ENCODE measurements around the gene NT5DC3.
A peak's percentile ranks its signal among the peaks of the same experiment; 100 is the strongest.

Gene NT5DC3

DNA sequence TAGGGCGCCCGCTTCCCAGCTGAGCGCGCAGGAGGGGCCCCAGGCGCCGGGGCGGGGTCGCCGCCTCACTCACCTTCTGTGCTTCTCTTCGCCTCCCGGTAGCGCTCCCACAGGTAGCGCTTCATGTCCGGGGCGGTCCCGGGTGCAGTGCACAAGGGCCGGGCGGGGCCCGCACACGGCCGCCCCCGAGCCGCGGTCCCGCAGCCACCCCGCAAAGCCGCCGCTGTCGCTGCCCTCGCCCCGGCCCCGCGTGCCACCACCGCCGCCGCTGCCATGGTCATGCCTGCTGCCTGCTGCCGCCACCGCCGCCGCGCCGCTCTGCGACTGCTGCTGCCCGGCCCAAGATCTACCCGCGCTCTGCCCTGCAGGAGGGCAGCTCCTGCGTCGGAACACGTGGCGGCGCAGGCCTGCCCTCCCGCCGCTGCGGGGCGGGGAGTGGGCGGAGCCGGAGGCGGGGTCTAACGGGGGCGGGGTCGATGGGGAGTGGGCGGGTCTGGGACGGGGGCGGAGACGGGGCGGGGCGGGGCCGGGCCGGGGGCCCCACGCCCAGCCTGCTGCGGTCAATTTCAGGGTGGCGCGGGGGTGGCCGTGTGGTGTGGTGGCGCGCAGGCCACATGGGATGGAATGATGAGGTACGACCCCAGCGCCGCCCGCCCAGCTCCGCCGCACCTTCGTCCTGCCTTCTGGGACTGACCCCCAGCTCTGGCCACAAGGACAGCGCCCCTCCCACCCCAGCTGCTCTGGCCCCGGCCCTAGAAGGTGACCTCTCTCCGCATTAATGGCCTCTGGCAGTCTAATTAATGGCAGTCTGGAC is at the start of gene NT5DC3:
Gene NT5DC3 (minus strand): TSS at position 359 of the 814 bp plus-strand sequence. CDS start 78 bp downstream, at position 281.
- ATAC-seq (replicated peaks; ENCODE audit: extremely low read depth, poor library complexity, severe bottlenecking): peak; percentile 91
- H3K36me3 Mint-ChIP-seq (ENCODE audit: insufficient read depth): peaks cover 6% of the 10 kb centered on the region

DNA sequence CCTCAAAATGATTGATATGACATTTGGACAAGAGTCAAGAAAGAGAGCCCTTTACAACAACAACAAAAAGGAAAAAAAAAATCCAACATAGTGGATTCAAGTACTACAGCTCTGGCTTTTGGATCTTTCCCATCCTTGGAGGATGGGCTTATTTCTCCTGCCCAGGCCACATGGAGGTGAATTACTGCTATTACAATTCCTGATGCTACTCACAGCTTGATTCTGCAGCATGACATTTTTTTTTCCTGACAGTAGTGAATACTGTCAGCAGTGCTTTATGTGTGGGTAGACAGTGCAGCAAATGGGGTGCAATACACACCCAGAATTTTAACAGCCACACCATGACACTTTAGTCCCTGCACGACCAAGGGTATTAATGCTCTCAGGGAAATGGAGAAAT is 46.7 kb upstream of the NT5DC3 start:
- H3K27me3 Mint-ChIP-seq: no peaks in the 10 kb centered on the region
- DNase-seq (ENCODE audit: low spot score in 2 of 2) (no peak), ATAC-seq (replicated peaks; ENCODE audit: extremely low read depth, poor library complexity, severe bottlenecking) (no peak)
- H3K4me3 Mint-ChIP-seq: no peak overlapping the region
- no peaks in the 10 kb centered on the region for H3K4me1 Mint-ChIP-seq
- H3K27ac Mint-ChIP-seq (ENCODE audit: low read depth): no peak overlapping the region
- H3K9me3 Mint-ChIP-seq: no peaks in the 10 kb centered on the region
- H3K36me3 Mint-ChIP-seq (ENCODE audit: insufficient read depth): no peaks in the 10 kb centered on the region

More for the DNA sequence above, at the start of gene NT5DC3:
- H3K27ac Mint-ChIP-seq (ENCODE audit: low read depth): peak within 1 kb of the TSS; percentile 75
- no peaks in the 10 kb centered on the region for H3K9me3 Mint-ChIP-seq
- DNase-seq (ENCODE audit: low spot score in 2 of 2): peak; percentile 73 to 78
- peak within 1 kb of the TSS; percentile 88 for H3K4me3 Mint-ChIP-seq
- H3K27me3 Mint-ChIP-seq: no peaks in the 10 kb centered on the region
- peaks cover 20% of the 10 kb centered on the region for H3K4me1 Mint-ChIP-seq

DNA sequence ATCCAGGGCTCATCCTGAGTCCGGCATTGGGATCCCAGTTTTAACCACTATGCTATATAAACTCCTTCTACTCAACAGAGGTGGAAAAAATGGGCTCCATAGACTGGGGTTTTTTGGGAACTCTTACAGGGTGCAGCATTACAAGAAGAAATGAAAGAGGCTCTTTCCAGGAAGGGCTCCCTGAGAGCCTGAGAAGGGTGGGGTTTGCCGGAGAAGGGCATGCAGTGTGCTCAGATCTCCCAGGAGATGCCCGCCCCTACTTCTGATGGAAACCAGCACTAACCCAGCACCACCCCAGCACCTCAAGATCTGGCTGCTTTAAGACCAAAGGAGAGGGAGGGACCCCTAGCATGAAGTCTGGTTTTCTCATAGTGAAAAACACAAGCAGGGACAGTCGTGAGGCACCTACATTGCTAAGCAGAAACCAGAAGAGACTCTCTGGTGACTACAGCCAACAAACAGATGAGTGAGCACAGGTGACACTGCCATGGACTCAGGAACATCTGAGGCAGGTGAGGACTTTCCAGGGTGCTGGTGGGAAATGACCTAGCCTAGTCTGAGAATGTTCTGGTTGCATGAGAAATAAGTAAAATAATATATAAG is 45.3 kb upstream of the NT5DC3 start:
- Mint-ChIP-seq H3K36me3 (ENCODE audit: insufficient read depth) (no peaks in the 10 kb centered on the region), H3K4me3 (no peak overlapping the region), H3K4me1 (no peaks in the 10 kb centered on the region), H3K9me3 (no peaks in the 10 kb centered on the region), H3K27me3 (no peaks in the 10 kb centered on the region), H3K27ac (ENCODE audit: low read depth) (no peak overlapping the region)
- DNase-seq (ENCODE audit: low spot score in 2 of 2): no peak
- ATAC-seq (replicated peaks; ENCODE audit: extremely low read depth, poor library complexity, severe bottlenecking): no peak

DNA sequence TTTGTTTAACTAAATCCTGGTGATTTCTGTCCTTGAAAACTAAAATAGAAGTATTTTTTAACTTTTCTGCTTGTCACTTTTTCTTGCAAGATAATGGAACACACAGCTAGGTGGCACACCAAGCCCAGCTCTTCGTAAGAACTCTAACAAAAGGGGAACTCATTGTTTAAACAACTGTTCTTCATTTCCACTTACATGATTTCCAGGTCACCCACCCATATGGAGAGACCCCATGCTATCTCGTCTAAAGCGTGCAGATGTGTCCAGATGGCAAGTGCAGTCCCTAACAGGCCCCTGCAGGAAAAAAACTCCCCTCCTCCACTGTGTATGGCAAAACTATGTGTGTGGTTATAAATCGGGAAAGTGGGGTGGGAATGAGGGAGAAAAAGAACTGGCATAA is 43.3 kb upstream of the NT5DC3 start:
- H3K27me3 Mint-ChIP-seq: no peaks in the 10 kb centered on the region
- H3K4me3 Mint-ChIP-seq: no peak overlapping the region
- H3K36me3 Mint-ChIP-seq (ENCODE audit: insufficient read depth): no peaks in the 10 kb centered on the region
- ATAC-seq (replicated peaks; ENCODE audit: extremely low read depth, poor library complexity, severe bottlenecking) (no peak), DNase-seq (ENCODE audit: low spot score in 2 of 2) (no peak)
- no peaks in the 10 kb centered on the region for H3K9me3 Mint-ChIP-seq
- no peak overlapping the region for H3K27ac Mint-ChIP-seq (ENCODE audit: low read depth)
- no peaks in the 10 kb centered on the region for H3K4me1 Mint-ChIP-seq

DNA sequence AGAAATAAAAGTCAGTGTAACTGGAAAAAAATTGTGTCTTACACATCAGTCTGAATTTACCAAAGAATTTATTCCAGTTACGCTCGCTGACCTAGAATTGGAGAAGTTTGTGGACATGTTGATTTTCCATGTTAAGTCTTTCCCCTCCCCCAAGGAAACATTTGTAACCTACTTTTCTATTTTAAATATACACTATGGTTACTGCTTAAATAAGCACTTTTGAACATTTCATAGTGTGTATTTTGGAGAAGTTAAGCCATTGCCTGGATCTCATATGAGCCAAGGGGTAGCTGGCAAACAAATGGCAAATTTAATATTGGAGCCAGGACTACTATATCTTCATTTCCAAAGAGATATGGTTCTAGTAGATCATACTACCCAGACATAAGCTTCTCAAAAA is 42.9 kb upstream of the NT5DC3 start:
- Mint-ChIP-seq H3K27me3 (no peaks in the 10 kb centered on the region), H3K4me3 (no peak overlapping the region), H3K27ac (ENCODE audit: low read depth) (no peak overlapping the region), H3K9me3 (no peaks in the 10 kb centered on the region), H3K36me3 (ENCODE audit: insufficient read depth) (no peaks in the 10 kb centered on the region), H3K4me1 (no peaks in the 10 kb centered on the region)
- DNase-seq (ENCODE audit: low spot score in 2 of 2) (no peak), ATAC-seq (replicated peaks; ENCODE audit: extremely low read depth, poor library complexity, severe bottlenecking) (no peak)

DNA sequence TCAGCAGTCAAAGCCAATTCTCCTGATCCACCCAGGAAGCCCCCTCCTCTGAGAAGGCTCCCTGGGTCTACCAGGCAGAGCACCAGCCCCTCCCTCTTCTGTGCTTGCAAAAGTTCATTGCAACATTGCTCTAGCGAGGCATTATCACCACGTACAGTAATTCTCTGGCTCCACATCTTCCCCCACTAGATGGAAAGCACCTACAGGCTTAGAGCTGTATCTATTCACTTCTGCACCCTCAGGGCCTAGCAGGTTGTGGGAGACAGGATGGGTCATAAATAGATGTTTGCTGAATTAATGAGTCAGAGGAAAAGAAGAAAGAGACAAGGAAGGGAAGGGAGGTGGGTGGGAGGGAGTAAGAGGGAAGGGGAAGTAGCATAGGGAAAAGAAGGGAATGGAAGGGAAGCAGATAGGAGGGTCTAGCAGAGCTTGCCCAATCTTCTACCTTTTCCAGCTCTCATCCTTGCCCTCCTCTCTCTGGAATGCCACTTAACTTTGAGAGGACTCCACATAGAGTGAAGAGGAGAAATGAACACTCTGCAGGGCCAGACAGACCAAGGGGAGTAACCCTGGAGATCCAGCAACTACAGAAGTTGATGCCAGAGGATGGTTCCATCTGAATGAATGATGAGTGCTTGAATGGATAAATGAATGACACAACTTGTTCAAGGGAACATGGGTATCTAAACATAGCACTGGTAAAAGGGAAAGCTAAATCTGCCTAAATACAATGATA is 42.0 kb upstream of the NT5DC3 start:
- DNase-seq (ENCODE audit: low spot score in 2 of 2) (no peak), ATAC-seq (replicated peaks; ENCODE audit: extremely low read depth, poor library complexity, severe bottlenecking) (no peak)
- Mint-ChIP-seq H3K27me3 (no peaks in the 10 kb centered on the region), H3K4me3 (no peak overlapping the region), H3K9me3 (no peaks in the 10 kb centered on the region), H3K27ac (ENCODE audit: low read depth) (no peak overlapping the region), H3K4me1 (no peaks in the 10 kb centered on the region), H3K36me3 (ENCODE audit: insufficient read depth) (no peaks in the 10 kb centered on the region)

DNA sequence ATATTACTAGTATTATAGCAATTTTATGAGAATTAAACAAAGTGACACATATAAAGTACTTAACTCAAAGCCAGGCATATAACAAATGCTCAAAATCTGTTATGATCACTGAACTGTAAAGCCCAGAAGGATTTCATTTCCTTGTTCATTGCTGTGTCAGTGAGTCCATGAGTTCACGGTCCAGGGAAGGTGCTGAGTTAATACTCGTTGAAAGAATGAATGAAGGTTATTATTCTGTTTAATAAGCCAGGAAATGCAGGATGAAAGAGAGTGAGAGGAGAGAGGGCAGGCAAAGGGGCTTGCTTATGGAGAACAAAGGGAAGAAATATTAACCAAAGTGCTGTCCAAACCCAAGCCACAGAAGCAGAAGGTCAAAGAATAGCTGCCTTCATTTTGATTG is 40.2 kb upstream of the NT5DC3 start:
- Mint-ChIP-seq H3K27ac (ENCODE audit: low read depth) (no peak overlapping the region), H3K9me3 (no peaks in the 10 kb centered on the region), H3K36me3 (ENCODE audit: insufficient read depth) (no peaks in the 10 kb centered on the region), H3K4me3 (no peak overlapping the region), H3K4me1 (no peaks in the 10 kb centered on the region), H3K27me3 (no peaks in the 10 kb centered on the region)
- ATAC-seq (replicated peaks; ENCODE audit: extremely low read depth, poor library complexity, severe bottlenecking) (no peak), DNase-seq (ENCODE audit: low spot score in 2 of 2) (no peak)

DNA sequence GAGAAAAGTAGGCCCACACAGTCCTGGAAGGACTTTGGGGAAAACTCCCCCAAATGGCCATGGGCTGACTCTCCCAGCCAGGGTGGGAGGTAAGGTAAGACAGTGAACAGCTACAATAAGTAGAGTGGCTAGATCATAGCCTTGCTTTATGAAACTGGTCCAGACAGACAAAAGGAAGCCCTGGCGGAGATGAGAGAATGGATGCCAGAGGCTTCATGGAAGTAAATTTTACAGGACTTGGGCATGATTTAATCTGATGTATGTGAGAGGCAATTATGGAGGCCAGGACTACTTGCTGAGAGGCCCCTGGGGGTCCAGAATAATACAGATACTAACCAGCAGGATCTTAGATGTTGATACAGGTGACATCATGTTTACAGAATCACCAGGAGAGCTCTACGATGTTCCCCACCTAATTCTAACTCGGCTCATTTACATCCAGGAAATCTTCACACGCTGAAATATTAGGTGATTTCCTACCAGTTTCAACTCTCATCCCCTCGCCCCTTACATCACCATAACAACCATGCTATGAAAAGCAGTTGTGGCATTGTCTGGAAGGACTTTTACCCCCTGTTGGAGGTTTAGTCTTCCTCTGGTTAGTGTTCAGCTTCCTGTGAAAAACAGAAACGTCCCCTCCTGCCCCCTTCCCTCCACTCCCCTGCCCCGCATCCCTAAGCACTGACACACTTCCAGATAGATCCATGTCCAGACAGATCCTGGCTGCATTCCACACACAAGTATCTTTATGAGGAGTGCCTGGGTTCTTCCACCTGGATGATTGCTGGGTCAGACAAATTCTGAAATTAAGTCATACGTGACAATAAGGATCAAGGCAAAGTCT is 39.5 kb upstream of the NT5DC3 start:
- Mint-ChIP-seq H3K27ac (ENCODE audit: low read depth) (no peak overlapping the region), H3K4me3 (no peak overlapping the region), H3K4me1 (no peaks in the 10 kb centered on the region), H3K9me3 (no peaks in the 10 kb centered on the region), H3K27me3 (no peaks in the 10 kb centered on the region), H3K36me3 (ENCODE audit: insufficient read depth) (no peaks in the 10 kb centered on the region)
- no peak for ATAC-seq (replicated peaks; ENCODE audit: extremely low read depth, poor library complexity, severe bottlenecking)
- DNase-seq (ENCODE audit: low spot score in 2 of 2): no peak

DNA sequence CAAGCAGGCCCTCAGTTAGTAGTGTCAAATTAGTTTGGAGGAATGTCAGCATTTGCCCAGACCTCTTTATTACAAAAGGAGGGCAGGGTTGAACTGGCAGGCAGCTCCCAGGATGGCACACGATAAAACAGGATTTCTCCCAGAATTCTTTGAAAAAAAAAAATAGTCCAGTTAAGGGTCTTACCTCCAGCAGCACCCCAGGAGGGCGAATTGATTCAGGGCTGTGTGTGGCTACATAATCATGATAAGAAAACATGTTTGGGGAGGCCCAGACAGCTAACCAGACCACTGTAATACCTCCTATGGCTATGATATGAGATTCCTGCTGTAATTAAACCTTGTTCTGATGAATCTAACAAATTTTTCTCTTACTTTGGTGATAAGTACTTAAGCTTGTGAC is 38.8 kb upstream of the NT5DC3 start:
- ATAC-seq (replicated peaks; ENCODE audit: extremely low read depth, poor library complexity, severe bottlenecking): no peak
- H3K9me3 Mint-ChIP-seq: no peaks in the 10 kb centered on the region
- DNase-seq (ENCODE audit: low spot score in 2 of 2): no peak
- no peaks in the 10 kb centered on the region for H3K27me3 Mint-ChIP-seq
- H3K27ac Mint-ChIP-seq (ENCODE audit: low read depth): no peak overlapping the region
- no peak overlapping the region for H3K4me3 Mint-ChIP-seq
- H3K4me1 Mint-ChIP-seq: no peaks in the 10 kb centered on the region
- no peaks in the 10 kb centered on the region for H3K36me3 Mint-ChIP-seq (ENCODE audit: insufficient read depth)

DNA sequence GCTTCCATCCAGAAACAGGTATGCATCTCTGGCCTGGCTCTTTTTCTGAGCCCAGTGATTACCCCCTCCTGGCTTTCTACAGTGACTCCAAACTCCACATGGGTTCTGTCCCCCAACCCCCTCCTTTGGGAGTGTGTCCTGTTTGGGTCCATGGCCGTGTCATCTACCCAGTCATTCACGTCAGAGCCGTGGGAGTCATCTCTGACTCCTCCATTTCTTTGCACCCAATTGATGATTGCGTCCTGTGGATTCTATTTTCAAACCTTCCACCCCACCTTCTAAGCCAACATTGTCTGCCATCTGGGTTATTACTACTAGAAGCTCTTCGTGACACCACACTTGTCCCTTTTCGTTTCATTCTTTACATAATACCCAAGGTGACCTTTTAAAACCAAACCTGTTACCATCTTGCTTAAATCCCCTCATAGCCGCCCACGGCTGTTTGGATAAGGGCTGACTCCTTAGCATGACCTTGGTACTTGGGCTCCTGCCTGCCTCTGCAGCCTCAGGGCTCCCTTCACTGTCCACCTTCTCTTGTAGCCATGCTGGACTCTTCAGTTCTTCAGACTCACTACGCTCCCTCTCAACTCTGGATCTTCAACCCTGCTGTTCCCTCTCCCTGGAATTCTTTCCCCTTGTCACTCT is 38.1 kb upstream of the NT5DC3 start:
- H3K36me3 Mint-ChIP-seq (ENCODE audit: insufficient read depth): no peaks in the 10 kb centered on the region
- peak overlapping the region; percentile 54 for H3K27ac Mint-ChIP-seq (ENCODE audit: low read depth)
- ATAC-seq (replicated peaks; ENCODE audit: extremely low read depth, poor library complexity, severe bottlenecking) (no peak), DNase-seq (ENCODE audit: low spot score in 2 of 2) (no peak)
- no peaks in the 10 kb centered on the region for H3K9me3 Mint-ChIP-seq
- no peaks in the 10 kb centered on the region for H3K27me3 Mint-ChIP-seq
- H3K4me1 Mint-ChIP-seq: no peaks in the 10 kb centered on the region
- H3K4me3 Mint-ChIP-seq: no peak overlapping the region

DNA sequence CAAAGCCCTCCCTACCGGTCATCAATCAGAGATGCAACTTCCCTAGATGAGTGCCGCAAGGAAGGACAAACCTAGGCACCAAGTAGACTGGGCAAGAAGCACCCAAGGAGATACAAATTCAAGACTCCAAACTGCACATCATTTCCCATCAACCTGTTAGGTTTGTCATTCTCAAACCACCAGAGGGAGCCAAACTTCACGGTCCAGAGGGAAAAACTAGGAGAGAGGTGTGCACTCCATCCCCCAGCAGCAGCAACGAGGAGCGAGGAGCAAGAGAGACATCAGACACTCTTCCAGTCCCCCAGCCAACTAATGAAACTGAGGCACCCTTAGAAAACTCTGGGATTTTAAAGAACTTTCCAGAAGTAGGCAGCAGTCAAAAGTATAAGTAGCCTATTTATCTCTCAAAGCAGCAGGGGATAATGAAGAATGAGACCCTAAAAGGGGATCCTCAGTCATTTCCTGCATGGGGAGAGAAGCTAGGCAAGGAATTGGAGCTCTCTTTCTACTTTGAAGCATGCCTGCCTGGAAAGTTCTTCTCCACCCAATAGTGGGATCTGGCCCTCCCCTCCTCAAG is 37.0 kb upstream of the NT5DC3 start:
- DNase-seq (ENCODE audit: low spot score in 2 of 2) (peak; percentile 21 to 22), ATAC-seq (replicated peaks; ENCODE audit: extremely low read depth, poor library complexity, severe bottlenecking) (peak; percentile 68)
- no peaks in the 10 kb centered on the region for H3K9me3 Mint-ChIP-seq
- no peaks in the 10 kb centered on the region for H3K4me1 Mint-ChIP-seq
- H3K27me3 Mint-ChIP-seq: no peaks in the 10 kb centered on the region
- no peaks in the 10 kb centered on the region for H3K36me3 Mint-ChIP-seq (ENCODE audit: insufficient read depth)
- H3K27ac Mint-ChIP-seq (ENCODE audit: low read depth): peak overlapping the region; percentile 54
- no peak overlapping the region for H3K4me3 Mint-ChIP-seq

DNA sequence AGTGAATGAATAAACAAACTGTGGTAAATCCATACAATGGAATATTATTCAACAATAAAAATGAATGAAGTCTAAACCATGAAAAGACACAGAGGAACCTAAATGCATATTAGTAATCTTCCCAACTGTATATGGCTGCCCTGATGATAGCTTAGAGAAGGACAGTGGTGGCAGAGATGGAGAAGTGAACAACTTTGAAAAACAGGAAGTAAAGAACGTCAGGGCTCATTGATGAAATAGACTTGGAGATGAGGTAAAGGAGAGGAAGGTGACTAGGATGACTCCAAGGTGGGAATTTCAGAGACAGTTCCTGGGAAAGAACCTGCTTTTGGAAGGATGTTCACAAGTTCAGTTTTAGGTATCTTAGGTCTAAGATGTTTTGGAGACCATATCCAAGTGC is 36.3 kb upstream of the NT5DC3 start:
- ATAC-seq (replicated peaks; ENCODE audit: extremely low read depth, poor library complexity, severe bottlenecking): no peak

More for the DNA sequence above, 36.3 kb upstream of the NT5DC3 start:
- Mint-ChIP-seq H3K27ac (ENCODE audit: low read depth) (no peak overlapping the region), H3K4me1 (no peaks in the 10 kb centered on the region), H3K9me3 (no peaks in the 10 kb centered on the region), H3K36me3 (ENCODE audit: insufficient read depth) (peaks cover 1% of the 10 kb centered on the region), H3K4me3 (no peak overlapping the region), H3K27me3 (no peaks in the 10 kb centered on the region)
- no peak for DNase-seq (ENCODE audit: low spot score in 2 of 2)
